Body of pancreas (tissue), 4 donors: Measurements from ENCODE around the gene SCRN2.

Source experiments
- POLR2A ChIP-seq, 3 donors: fragments of 450-650 bp; IDR thresholded peaks; one replicate each; pipeline ENCODE4 v1.6.1; 2016; ENCODE audit warnings: antibody characterized with exemption in 3 of 3, mild to moderate bottlenecking in 2 of 3
- TF ChIP-seq, protein P1 (sequence below), 7 experiments: fragments of 450-650 bp in 4 of 7; fragments of 200-600 bp in 3 of 7; sonication (generic) in 3 of 7; IDR thresholded peaks; one replicate each; pipeline ENCODE4 v1.5.1; 2016 to 2019; ENCODE audit warnings: antibody characterized with exemption in 7 of 7

DNA sequence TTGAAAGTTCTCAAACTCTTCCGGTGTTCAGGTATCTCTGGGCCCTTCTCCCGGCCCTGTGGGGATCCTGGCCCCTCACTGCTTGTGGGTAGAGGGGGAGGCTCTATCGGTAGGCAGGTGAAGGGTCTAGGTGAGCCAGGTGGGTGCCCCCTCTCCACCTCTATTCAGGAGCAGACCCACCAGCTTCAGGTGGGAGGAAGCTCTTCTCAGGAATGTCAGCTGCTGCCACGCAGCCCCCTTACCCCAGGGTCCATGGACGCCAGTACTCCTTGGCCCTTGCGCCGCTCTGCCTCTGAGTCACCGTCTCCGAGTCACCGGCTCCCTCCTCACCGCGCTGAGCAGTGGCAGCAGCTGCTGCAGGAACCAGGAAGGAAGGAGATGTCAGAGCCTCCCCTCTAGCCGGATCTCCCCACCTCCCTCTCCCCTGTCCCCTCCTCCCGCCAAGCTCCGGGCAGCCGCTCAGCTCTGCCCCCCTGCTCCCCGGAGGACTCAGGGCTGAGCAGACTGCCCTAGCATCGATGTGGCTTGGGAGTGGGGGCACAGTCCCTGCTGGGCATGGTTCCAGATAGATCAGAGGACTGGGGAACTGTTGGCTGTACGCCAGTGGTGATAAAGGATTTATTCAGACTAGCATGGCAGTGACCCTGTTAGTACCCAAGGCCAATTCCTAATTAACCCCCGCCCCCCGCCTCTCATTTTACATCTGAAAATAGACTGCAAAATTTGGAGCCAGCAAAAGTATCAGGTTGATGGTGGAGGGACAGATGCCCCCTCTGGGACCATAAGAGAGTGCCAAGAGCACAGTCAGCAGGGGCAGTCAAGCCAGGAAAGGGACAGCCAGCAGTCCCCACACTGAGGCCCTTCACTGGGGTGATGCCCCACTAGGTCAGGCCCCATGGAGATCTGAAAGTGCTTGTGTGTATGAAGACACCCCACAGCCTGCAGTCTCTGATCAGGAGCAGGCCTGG lies 19.4 kb downstream of the SCRN2 start, which contains the start of gene OSBPL7:
- TF ChIP-seq POLR2A (IDR thresholded peaks at IDR 0.05), result peak; percentile 76 to 86 (median 85)
- TF ChIP-seq, protein P1, sequence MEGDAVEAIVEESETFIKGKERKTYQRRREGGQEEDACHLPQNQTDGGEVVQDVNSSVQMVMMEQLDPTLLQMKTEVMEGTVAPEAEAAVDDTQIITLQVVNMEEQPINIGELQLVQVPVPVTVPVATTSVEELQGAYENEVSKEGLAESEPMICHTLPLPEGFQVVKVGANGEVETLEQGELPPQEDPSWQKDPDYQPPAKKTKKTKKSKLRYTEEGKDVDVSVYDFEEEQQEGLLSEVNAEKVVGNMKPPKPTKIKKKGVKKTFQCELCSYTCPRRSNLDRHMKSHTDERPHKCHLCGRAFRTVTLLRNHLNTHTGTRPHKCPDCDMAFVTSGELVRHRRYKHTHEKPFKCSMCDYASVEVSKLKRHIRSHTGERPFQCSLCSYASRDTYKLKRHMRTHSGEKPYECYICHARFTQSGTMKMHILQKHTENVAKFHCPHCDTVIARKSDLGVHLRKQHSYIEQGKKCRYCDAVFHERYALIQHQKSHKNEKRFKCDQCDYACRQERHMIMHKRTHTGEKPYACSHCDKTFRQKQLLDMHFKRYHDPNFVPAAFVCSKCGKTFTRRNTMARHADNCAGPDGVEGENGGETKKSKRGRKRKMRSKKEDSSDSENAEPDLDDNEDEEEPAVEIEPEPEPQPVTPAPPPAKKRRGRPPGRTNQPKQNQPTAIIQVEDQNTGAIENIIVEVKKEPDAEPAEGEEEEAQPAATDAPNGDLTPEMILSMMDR (IDR thresholded peaks at IDR 0.05), result peak in 1 of 7 experiments; percentile 32
